ENCODE results near the gene TEX36.
"Not testable (repeated sequence)": the region's sequence is repeated elsewhere in the genome, so short reads cannot be mapped to it uniquely, and the experiment has no call there.

TEX36 gene

GRCh38 chr10:125698481-125698998 lies 15.6 kb upstream of the TEX36 start:
- H3K27ac ChIP-seq = no peak overlapping the region
- TF ChIP-seq CTCF (IDR thresholded peaks at IDR 0.05) (no peak), ZFX (IDR thresholded peaks at IDR 0.05; ENCODE audit: borderline replicate concordance) (no peak)

GRCh38 chr10:125696884-125697283 lies 13.9 kb upstream of the TEX36 start:
- H3K27ac ChIP-seq = not testable (repeated sequence)

GRCh38 chr10:125694883-125695282 lies 11.9 kb upstream of the TEX36 start:
- no peak overlapping the region for H3K27ac ChIP-seq

GRCh38 chr10:125693524-125693847 lies 10.5 kb upstream of the TEX36 start:
- H3K27ac ChIP-seq = no peak overlapping the region
- no peak for TF ChIP-seq ZFX (IDR thresholded peaks at IDR 0.05; ENCODE audit: borderline replicate concordance)
- no peak for TF ChIP-seq CTCF (IDR thresholded peaks at IDR 0.05)

More at GRCh38 chr10:125694883-125695282, 11.9 kb upstream of the TEX36 start:
- no peak for TF ChIP-seq ZFX (IDR thresholded peaks at IDR 0.05; ENCODE audit: borderline replicate concordance)
- TF ChIP-seq CTCF (IDR thresholded peaks at IDR 0.05) = no peak

GRCh38 chr10:125692601-125693523 lies 9.9 kb upstream of the TEX36 start:
- TF ChIP-seq ZFX (IDR thresholded peaks at IDR 0.05; ENCODE audit: borderline replicate concordance) (no peak), CTCF (IDR thresholded peaks at IDR 0.05) (no peak)
- no peak overlapping the region for H3K27ac ChIP-seq

- no peak overlapping the region for H3K27ac ChIP-seq
- TF ChIP-seq ZFX (IDR thresholded peaks at IDR 0.05; ENCODE audit: borderline replicate concordance) (no peak), CTCF (IDR thresholded peaks at IDR 0.05) (no peak)
These were observed 9.2 kb upstream of the TEX36 start for GRCh38 chr10:125692196-125692595.

- TF ChIP-seq ZFX (IDR thresholded peaks at IDR 0.05; ENCODE audit: borderline replicate concordance) (no peak), CTCF (IDR thresholded peaks at IDR 0.05) (no peak)
- H3K27ac ChIP-seq = no peak overlapping the region
These were observed 8.4 kb upstream of the TEX36 start for GRCh38 chr10:125691160-125691981.
